CD14-positive monocyte (primary cell): ENCODE data around the gene POU2F1. TPM values are rescaled to one million over a fixed set of nuclear protein-coding genes. Genes with fewer than 3 reads are reported as not detected.

Experiments
- DNase-seq, 3 donors: peaks; one replicate each; pipeline ENCODE4 v3.0.0-alpha.2; 2011 to 2022
- H2AFZ ChIP-seq: 2 replicates; pipeline ENCODE4 v1.6.0; 2012; ENCODE audit warnings: mild to moderate bottlenecking, low read depth, low read length, inconsistent platforms; ENCODE audit not compliant: insufficient read depth, poor library complexity, severe bottlenecking
- H3K27ac ChIP-seq, 2 donors: 1 replicate in 1 of 2; 2 replicates in 1 of 2; pipeline ENCODE4 v1.5.1; 2012 to 2013; ENCODE audit warnings: low read length in 2 of 2, control low read depth in 1 of 2, inconsistent platforms in 1 of 2, low read depth in 1 of 2, mild to moderate bottlenecking in 1 of 2
- H3K27me3 ChIP-seq, 2 donors: one replicate each; pipeline versions ENCODE4 v1.6.0 to v1.6.1; 2011 to 2013; ENCODE audit warnings: low read length in 2 of 2; ENCODE audit not compliant: control insufficient read depth in 2 of 2, insufficient read depth in 2 of 2
- H3K36me3 ChIP-seq, 2 donors: replicated peaks in 1 of 2; 1 replicate in 1 of 2; 2 replicates in 1 of 2; pipeline versions ENCODE4 v1.5.1 to v1.6.1; 2012 to 2013; ENCODE audit warnings: low read length in 2 of 2, control low read depth in 1 of 2, inconsistent platforms in 1 of 2, mild to moderate bottlenecking in 1 of 2; ENCODE audit not compliant: insufficient read depth in 2 of 2, control insufficient read depth in 1 of 2
- H3K4me1 ChIP-seq, 2 donors: 1 replicate in 1 of 2; 2 replicates in 1 of 2; pipeline versions ENCODE4 v1.5.1 to v1.6.1; 2012 to 2013; ENCODE audit warnings: low read length in 2 of 2, control low read depth in 1 of 2, inconsistent platforms in 1 of 2, mild to moderate bottlenecking in 1 of 2, moderate library complexity in 1 of 2; ENCODE audit not compliant: insufficient read depth in 2 of 2, control insufficient read depth in 1 of 2
- H3K4me2 ChIP-seq: replicated peaks from 2 replicates; pipeline ENCODE3; 2012; ENCODE audit warnings: low read length, moderate library complexity, mild to moderate bottlenecking; ENCODE audit not compliant: poor library complexity, severe bottlenecking; ENCODE audit errors: extremely low read depth
- H3K4me3 ChIP-seq, 3 experiments: fragments of 200-600 bp in 1 of 3; sonication (generic) in 1 of 3; replicated peaks in 1 of 3; 1 replicate in 2 of 3; 2 replicates in 1 of 3; pipeline ENCODE4 v1.5.1; 2011 to 2013; ENCODE audit warnings: low read length in 3 of 3, mild to moderate bottlenecking in 3 of 3, control low read depth in 2 of 3, low read depth in 2 of 3, inconsistent platforms in 1 of 3, moderate library complexity in 1 of 3
- H3K79me2 ChIP-seq: 2 replicates; pipeline ENCODE4 v1.6.0; 2012; ENCODE audit warnings: mild to moderate bottlenecking, control low read depth, inconsistent platforms, low read length, moderate library complexity; ENCODE audit not compliant: insufficient read depth
- H3K9ac ChIP-seq: 2 replicates; pipeline ENCODE4 v1.6.0; 2017; ENCODE audit warnings: low read length, mild to moderate bottlenecking; ENCODE audit not compliant: insufficient read depth, poor library complexity, severe bottlenecking
- H3K9me3 ChIP-seq, 2 donors: replicated peaks in 1 of 2; 1 replicate in 1 of 2; 2 replicates in 1 of 2; pipeline versions ENCODE4 v1.5.1 to v1.6.1; 2012 to 2013; ENCODE audit warnings: low read length in 2 of 2, control low read depth in 1 of 2; ENCODE audit not compliant: control insufficient read depth in 1 of 2, insufficient read depth in 1 of 2
- H4K20me1 ChIP-seq: 2 replicates; pipeline ENCODE4 v1.6.0; 2012; ENCODE audit warnings: mild to moderate bottlenecking, low read length, control low read depth, moderate library complexity; ENCODE audit not compliant: insufficient read depth
- H3K27ac Mint-ChIP-seq, 7 donors: one replicate each; pipeline ENCODE4 v1.8.0; 2020; ENCODE audit warnings: mild to moderate bottlenecking in 7 of 7, mixed read lengths in 7 of 7, moderate library complexity in 6 of 7, inconsistent platforms in 2 of 7
- H3K27me3 Mint-ChIP-seq, 3 donors: one replicate each; pipeline ENCODE4 v1.8.0; 2021 to 2022; ENCODE audit warnings: low read depth in 3 of 3, mild to moderate bottlenecking in 3 of 3, mixed read lengths in 3 of 3, moderate library complexity in 3 of 3, inconsistent platforms in 1 of 3
- H3K36me3 Mint-ChIP-seq, 2 donors: one replicate each; pipeline ENCODE4 v1.8.0; 2020; ENCODE audit warnings: mixed read lengths in 2 of 2, inconsistent platforms in 1 of 2, mild to moderate bottlenecking in 1 of 2
- H3K4me1 Mint-ChIP-seq: one replicate; pipeline ENCODE4 v1.8.0; 2020; ENCODE audit warnings: mild to moderate bottlenecking, mixed read lengths
- H3K4me3 Mint-ChIP-seq, 2 donors: one replicate each; pipeline ENCODE4 v1.8.0; 2020; ENCODE audit warnings: mild to moderate bottlenecking in 2 of 2, mixed read lengths in 2 of 2, moderate library complexity in 1 of 2
- H3K9me3 Mint-ChIP-seq, 7 donors: one replicate each; pipeline ENCODE4 v1.8.0; 2020 to 2022; ENCODE audit warnings: mixed read lengths in 7 of 7, mild to moderate bottlenecking in 6 of 7, moderate library complexity in 6 of 7, inconsistent platforms in 2 of 7
- WGBS: methylation state at CpG from one replicate; pipeline ENCODE4 v1.1.5; 2013; ENCODE audit warnings: missing lambda C conversion rate; ENCODE audit not compliant: insufficient coverage; 5-methylcytosine and 5-hydroxymethylcytosine counted together
- intact Hi-C, 2 donors: fragments of 100-400 bp; cut with micrococcal nuclease; formaldehyde crosslinking; loops; one replicate each; pipeline versions ENCODE4 v1.15.0 to v1.15.1; 2023
- polyA plus RNA-seq, 3 donors: library from polyadenylated mRNA; depleted of rRNA in 1 of 3; unstranded in 2 of 3; stranded (reverse) in 1 of 3; fragments of 300-500 nt in 2 of 3; fragments of >200 nt in 1 of 3; fragmentation: Illumina TruSeq in 2 of 3; gene quantifications; 1 replicate in 2 of 3; 2 replicates in 1 of 3; pipeline ENCODE4 v1.2.3, GENCODE V29; 2012 to 2021
- TF ChIP-seq, protein P1 (sequence below): fragments of 200-600 bp; IDR thresholded peaks from one replicate; pipeline ENCODE4 v1.8.0; 2022; ENCODE audit warnings: antibody characterized with exemption, mild to moderate bottlenecking

The POU2F1 gene
- polyA plus RNA-seq, 3 donors: 2.3 to 4.2 (median 3.9) TPM

DNA sequence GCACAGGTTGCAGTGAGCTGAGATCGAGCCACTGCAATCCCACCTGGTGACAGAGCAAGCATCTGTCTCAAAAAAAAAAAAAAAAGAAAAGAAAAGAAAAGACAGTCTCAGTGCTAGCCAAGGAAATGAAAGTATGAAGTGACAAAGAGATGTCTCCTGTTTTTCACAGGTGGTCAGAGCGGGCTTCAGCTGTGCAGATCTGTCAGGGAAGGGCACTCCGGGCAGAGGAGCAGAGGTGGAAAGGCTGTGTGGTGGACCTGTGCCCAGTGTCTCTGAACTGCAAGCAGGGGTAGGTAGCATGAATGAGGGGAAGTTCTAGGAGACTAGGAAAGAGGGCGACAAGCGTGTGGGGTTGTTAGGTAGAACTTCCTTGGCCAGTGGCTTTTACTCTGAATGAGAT, 230.2 kb downstream of the POU2F1 start:
- Histone ChIP-seq H3K9me3 (no peaks in the 10 kb centered on the region), H4K20me1 (no peaks in the 10 kb centered on the region), H3K9ac (no peak overlapping the region), H2AFZ (no peak overlapping the region), H3K27ac (no peak overlapping the region), H3K4me3 (no peak overlapping the region), H3K79me2 (no peaks in the 10 kb centered on the region), H3K4me1 (peaks cover 22 to 28% of the 10 kb centered on the region in 2 donors), H3K27me3 (peaks cover 0 to 5% of the 10 kb centered on the region in 2 donors), H3K4me2 (no peak overlapping the region), H3K36me3 (no peaks in the 10 kb centered on the region)
- Mint-ChIP-seq H3K27me3 (peaks cover 3 to 10% (median 9%) of the 10 kb centered on the region in 3 donors), H3K4me1 (peaks cover 25% of the 10 kb centered on the region), H3K27ac (peak overlapping the region in 1 of 7 donors; percentile 64), H3K9me3 (no peaks in the 10 kb centered on the region), H3K36me3 (no peaks in the 10 kb centered on the region), H3K4me3 (no peak overlapping the region)
- intact Hi-C loops: loop anchor here in 1 of 2 donors (10.0 kb wide), 1 partner anchor 84 kb away; no protein-coding TSS in a partner anchor
- TF ChIP-seq, protein P1, sequence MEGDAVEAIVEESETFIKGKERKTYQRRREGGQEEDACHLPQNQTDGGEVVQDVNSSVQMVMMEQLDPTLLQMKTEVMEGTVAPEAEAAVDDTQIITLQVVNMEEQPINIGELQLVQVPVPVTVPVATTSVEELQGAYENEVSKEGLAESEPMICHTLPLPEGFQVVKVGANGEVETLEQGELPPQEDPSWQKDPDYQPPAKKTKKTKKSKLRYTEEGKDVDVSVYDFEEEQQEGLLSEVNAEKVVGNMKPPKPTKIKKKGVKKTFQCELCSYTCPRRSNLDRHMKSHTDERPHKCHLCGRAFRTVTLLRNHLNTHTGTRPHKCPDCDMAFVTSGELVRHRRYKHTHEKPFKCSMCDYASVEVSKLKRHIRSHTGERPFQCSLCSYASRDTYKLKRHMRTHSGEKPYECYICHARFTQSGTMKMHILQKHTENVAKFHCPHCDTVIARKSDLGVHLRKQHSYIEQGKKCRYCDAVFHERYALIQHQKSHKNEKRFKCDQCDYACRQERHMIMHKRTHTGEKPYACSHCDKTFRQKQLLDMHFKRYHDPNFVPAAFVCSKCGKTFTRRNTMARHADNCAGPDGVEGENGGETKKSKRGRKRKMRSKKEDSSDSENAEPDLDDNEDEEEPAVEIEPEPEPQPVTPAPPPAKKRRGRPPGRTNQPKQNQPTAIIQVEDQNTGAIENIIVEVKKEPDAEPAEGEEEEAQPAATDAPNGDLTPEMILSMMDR: no peak
- DNase-seq: no peak
- 92% methylated on average over 3 of the region's 5 CpGs for WGBS

- no peak overlapping the region for H3K27ac Mint-ChIP-seq
- H3K36me3 ChIP-seq: no peaks in the 10 kb centered on the region
- H3K27me3 Mint-ChIP-seq: peaks cover 14 to 27% (median 19%) of the 10 kb centered on the region in 3 donors
- no peak overlapping the region for H2AFZ ChIP-seq
- no peaks in the 10 kb centered on the region for H3K79me2 ChIP-seq
- no peaks in the 10 kb centered on the region for H3K9me3 ChIP-seq
- peaks cover 0 to 13% of the 10 kb centered on the region in 2 donors for H3K27me3 ChIP-seq
- no peak overlapping the region for H3K27ac ChIP-seq
- H3K4me3 Mint-ChIP-seq: no peak overlapping the region
- TF ChIP-seq, protein P1: no peak
- DNase-seq: no peak
- H3K4me2 ChIP-seq: no peak overlapping the region
- intact Hi-C loops: loop anchor here in 1 of 2 donors (10.0 kb wide), 1 partner anchor 82 kb away; no protein-coding TSS in a partner anchor
- H3K4me1 ChIP-seq: peaks cover 11 to 16% of the 10 kb centered on the region in 2 donors
- peaks cover 19% of the 10 kb centered on the region for H3K4me1 Mint-ChIP-seq
- 95% methylated on average over 5 of the region's 8 CpGs for WGBS
- no peaks in the 10 kb centered on the region for H4K20me1 ChIP-seq
- no peaks in the 10 kb centered on the region for H3K36me3 Mint-ChIP-seq
- no peak overlapping the region for H3K4me3 ChIP-seq
- H3K9me3 Mint-ChIP-seq: no peaks in the 10 kb centered on the region
- no peak overlapping the region for H3K9ac ChIP-seq
These were observed 231.8 kb downstream of the POU2F1 start for GRCh38 chr1:167452483-167452882.
